Activated naive CD8-positive, alpha-beta T cell treated with anti-CD3 and anti-CD28 coated beads, Interleukin-2, amount 50 U/mL, for 24 hours (primary cell): ENCODE measurements around the gene PCNX2.

Experiments used
- ATAC-seq: fragments of 150-1000 bp; cut with Tn5 transposase; one replicate; pipeline ENCODE4 v1.10.0; 2021
- DNase-seq: peaks from one replicate; pipeline ENCODE4 v3.0.0; 2021
- H3K27ac Mint-ChIP-seq: one replicate; pipeline ENCODE4 v1.8.0; 2021; ENCODE audit warnings: mild to moderate bottlenecking, mixed read lengths
- H3K27me3 Mint-ChIP-seq: one replicate; pipeline ENCODE4 v1.8.0; 2021; ENCODE audit warnings: mixed read lengths
- H3K36me3 Mint-ChIP-seq: one replicate; pipeline ENCODE4 v1.8.0; 2021; ENCODE audit warnings: low read depth, mixed read lengths
- H3K4me1 Mint-ChIP-seq: one replicate; pipeline ENCODE4 v1.8.0; 2021; ENCODE audit warnings: mixed read lengths
- H3K4me3 Mint-ChIP-seq: one replicate; pipeline ENCODE4 v1.8.0; 2021; ENCODE audit warnings: mild to moderate bottlenecking, moderate library complexity, mixed read lengths
- H3K9me3 Mint-ChIP-seq: one replicate; pipeline ENCODE4 v1.8.0; 2021; ENCODE audit warnings: mixed read lengths

Gene PCNX2

GRCh38 chr1:232944347-232944746 lies 351.2 kb downstream of the PCNX2 start:
- Mint-ChIP-seq H3K4me3 (peak overlapping the region; percentile 44), H3K27ac (peak overlapping the region; percentile 94)

GRCh38 chr1:232943679-232944252 lies 351.8 kb downstream of the PCNX2 start:
- no peaks in the 10 kb centered on the region for H3K36me3 Mint-ChIP-seq
- peak overlapping the region; percentile 94 for H3K27ac Mint-ChIP-seq
- peak; percentile 46 for DNase-seq
- H3K9me3 Mint-ChIP-seq, result no peaks in the 10 kb centered on the region
- H3K4me1 Mint-ChIP-seq, result peaks cover 39% of the 10 kb centered on the region
- ATAC-seq, result peak; percentile 72
- peak overlapping the region; percentile 49 for H3K4me3 Mint-ChIP-seq
- H3K27me3 Mint-ChIP-seq, result no peaks in the 10 kb centered on the region

More at GRCh38 chr1:232944347-232944746, 351.2 kb downstream of the PCNX2 start:
- Mint-ChIP-seq H3K36me3 (no peaks in the 10 kb centered on the region), H3K27me3 (no peaks in the 10 kb centered on the region), H3K4me1 (peaks cover 43% of the 10 kb centered on the region), H3K9me3 (no peaks in the 10 kb centered on the region)
- ATAC-seq, result peak; percentile 53
- peak; percentile 24 for DNase-seq

GRCh38 chr1:232942413-232943294 lies 352.9 kb downstream of the PCNX2 start:
- Mint-ChIP-seq H3K9me3 (no peaks in the 10 kb centered on the region), H3K27me3 (no peaks in the 10 kb centered on the region), H3K36me3 (no peaks in the 10 kb centered on the region), H3K27ac (peak overlapping the region; percentile 94), H3K4me3 (no peak overlapping the region), H3K4me1 (peaks cover 39% of the 10 kb centered on the region)
- DNase-seq (no peak), ATAC-seq (no peak)

- Mint-ChIP-seq H3K36me3 (no peaks in the 10 kb centered on the region), H3K9me3 (no peaks in the 10 kb centered on the region), H3K27me3 (no peaks in the 10 kb centered on the region), H3K27ac (no peak overlapping the region), H3K4me3 (no peak overlapping the region), H3K4me1 (peaks cover 32% of the 10 kb centered on the region)
- ATAC-seq (no peak), DNase-seq (no peak)
These were observed 355.3 kb downstream of the PCNX2 start for GRCh38 chr1:232940262-232940661.

GRCh38 chr1:232939748-232940147 lies 355.8 kb downstream of the PCNX2 start:
- Mint-ChIP-seq H3K27me3 (no peaks in the 10 kb centered on the region), H3K36me3 (no peaks in the 10 kb centered on the region), H3K9me3 (no peaks in the 10 kb centered on the region), H3K4me3 (no peak overlapping the region), H3K4me1 (peaks cover 29% of the 10 kb centered on the region), H3K27ac (no peak overlapping the region)
- no peak for DNase-seq
- ATAC-seq, result no peak

- no peaks in the 10 kb centered on the region for H3K9me3 Mint-ChIP-seq
- no peak overlapping the region for H3K27ac Mint-ChIP-seq
- no peaks in the 10 kb centered on the region for H3K36me3 Mint-ChIP-seq
- no peak overlapping the region for H3K4me3 Mint-ChIP-seq
- H3K27me3 Mint-ChIP-seq, result no peaks in the 10 kb centered on the region
- ATAC-seq (no peak), DNase-seq (no peak)
- peaks cover 21% of the 10 kb centered on the region for H3K4me1 Mint-ChIP-seq
These were observed 356.6 kb downstream of the PCNX2 start for GRCh38 chr1:232938926-232939325.

- ATAC-seq (no peak), DNase-seq (no peak)
- no peaks in the 10 kb centered on the region for H3K9me3 Mint-ChIP-seq
- H3K27me3 Mint-ChIP-seq, result no peaks in the 10 kb centered on the region
- no peak overlapping the region for H3K4me3 Mint-ChIP-seq
- H3K4me1 Mint-ChIP-seq, result peaks cover 10% of the 10 kb centered on the region
- no peaks in the 10 kb centered on the region for H3K36me3 Mint-ChIP-seq
- H3K27ac Mint-ChIP-seq, result no peak overlapping the region
These were observed 357.7 kb downstream of the PCNX2 start for GRCh38 chr1:232937741-232938375.

- Mint-ChIP-seq H3K4me3 (no peak overlapping the region), H3K4me1 (peaks cover 6% of the 10 kb centered on the region), H3K36me3 (no peaks in the 10 kb centered on the region), H3K9me3 (no peaks in the 10 kb centered on the region), H3K27ac (no peak overlapping the region), H3K27me3 (no peaks in the 10 kb centered on the region)
- DNase-seq (no peak), ATAC-seq (no peak)
These were observed 358.6 kb downstream of the PCNX2 start for GRCh38 chr1:232936941-232937340.
